Peyer's patch (tissue), 4 donors: ENCODE data around the gene LUC7L3.

ENCODE experiments used
- CTCF ChIP-seq, 6 experiments: fragments of 450-650 bp in 4 of 6; fragments of 200-600 bp in 2 of 6; sonication (generic) in 1 of 6; IDR thresholded peaks; one replicate each; pipeline ENCODE4 v1.5.1; 2017 to 2019; ENCODE audit warnings: antibody characterized with exemption in 6 of 6, mild to moderate bottlenecking in 3 of 6, moderate library complexity in 1 of 6
- POLR2A ChIP-seq, 2 donors: fragments of 450-650 bp; IDR thresholded peaks; one replicate each; pipeline ENCODE4 v1.5.1; 2017; ENCODE audit warnings: antibody characterized with exemption in 2 of 2, mild to moderate bottlenecking in 2 of 2, moderate library complexity in 2 of 2

GRCh38 chr17:50677851-50678375, 41.5 kb upstream of the LUC7L3 start:
- TF ChIP-seq CTCF (IDR thresholded peaks at IDR 0.05) (no peak), POLR2A (IDR thresholded peaks at IDR 0.05) (no peak)
